ENCODE results near the gene KCTD4.
"Not testable (repeated sequence)": the region's sequence is repeated elsewhere in the genome, so short reads cannot be mapped to it uniquely, and the experiment has no call there.

DNA sequence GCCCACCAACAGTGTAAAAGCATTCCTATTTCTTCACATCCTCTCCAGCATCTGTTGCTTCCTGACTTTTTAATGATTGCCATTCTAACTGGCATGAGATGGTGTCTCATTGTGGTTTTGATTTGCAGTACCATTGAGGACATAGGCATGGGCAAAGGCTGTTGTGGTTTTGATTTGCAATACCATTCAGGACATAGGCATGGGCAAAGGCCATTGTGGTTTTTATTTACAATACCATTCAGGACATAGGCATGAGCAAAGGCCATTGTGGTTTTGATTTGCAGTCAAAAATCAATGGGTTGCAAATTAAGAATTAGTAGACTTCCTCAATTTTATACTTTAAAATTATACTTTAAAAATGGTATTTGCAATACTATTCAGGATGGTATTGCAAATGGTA is 11.3 kb downstream of the KCTD4 start:
- TF ChIP-seq EZH2 (IDR thresholded peaks at IDR 0.05; ENCODE audit: low read depth), result not testable (repeated sequence)
- TF ChIP-seq, protein P1, sequence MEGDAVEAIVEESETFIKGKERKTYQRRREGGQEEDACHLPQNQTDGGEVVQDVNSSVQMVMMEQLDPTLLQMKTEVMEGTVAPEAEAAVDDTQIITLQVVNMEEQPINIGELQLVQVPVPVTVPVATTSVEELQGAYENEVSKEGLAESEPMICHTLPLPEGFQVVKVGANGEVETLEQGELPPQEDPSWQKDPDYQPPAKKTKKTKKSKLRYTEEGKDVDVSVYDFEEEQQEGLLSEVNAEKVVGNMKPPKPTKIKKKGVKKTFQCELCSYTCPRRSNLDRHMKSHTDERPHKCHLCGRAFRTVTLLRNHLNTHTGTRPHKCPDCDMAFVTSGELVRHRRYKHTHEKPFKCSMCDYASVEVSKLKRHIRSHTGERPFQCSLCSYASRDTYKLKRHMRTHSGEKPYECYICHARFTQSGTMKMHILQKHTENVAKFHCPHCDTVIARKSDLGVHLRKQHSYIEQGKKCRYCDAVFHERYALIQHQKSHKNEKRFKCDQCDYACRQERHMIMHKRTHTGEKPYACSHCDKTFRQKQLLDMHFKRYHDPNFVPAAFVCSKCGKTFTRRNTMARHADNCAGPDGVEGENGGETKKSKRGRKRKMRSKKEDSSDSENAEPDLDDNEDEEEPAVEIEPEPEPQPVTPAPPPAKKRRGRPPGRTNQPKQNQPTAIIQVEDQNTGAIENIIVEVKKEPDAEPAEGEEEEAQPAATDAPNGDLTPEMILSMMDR (conservative IDR thresholded peaks at IDR 0.05), result not testable (repeated sequence)

Measured in PC-9 (cell line).